Measurements from ENCODE around the gene NDFIP1.

Gene NDFIP1

DNA sequence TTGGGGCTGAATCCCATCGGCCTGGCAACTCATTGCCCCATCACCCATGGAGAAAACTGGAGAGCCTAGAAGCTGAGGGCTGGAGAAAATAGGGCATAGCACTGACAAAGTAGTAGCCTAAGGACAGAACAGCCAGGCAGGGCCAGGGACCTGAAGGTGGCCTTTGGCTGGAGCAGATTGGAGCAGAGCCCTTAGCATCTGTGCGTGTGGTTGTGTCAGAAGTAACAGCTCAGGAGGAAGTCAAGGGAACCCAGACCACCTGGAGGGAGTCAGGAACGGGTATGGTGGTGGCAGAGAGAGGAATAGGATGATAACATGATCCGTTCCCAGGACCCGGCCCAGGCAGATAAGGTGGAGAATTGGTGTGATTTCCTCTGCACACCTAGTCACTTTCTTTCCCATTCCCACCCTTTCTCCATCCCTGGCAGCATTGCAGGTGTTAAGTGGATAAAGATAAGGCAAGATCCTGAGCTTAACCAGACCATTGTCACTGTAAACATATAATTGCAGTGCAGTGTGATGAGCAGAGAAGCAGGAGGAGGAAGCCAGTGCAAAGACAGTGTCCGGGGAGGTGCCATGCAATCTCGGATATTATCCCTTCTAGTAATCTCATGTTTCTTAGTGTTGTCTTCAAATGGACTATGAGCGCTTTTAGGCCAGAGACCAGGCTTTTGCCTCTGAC is 67.0 kb downstream of the NDFIP1 start:
- TF ChIP-seq, protein P1, sequence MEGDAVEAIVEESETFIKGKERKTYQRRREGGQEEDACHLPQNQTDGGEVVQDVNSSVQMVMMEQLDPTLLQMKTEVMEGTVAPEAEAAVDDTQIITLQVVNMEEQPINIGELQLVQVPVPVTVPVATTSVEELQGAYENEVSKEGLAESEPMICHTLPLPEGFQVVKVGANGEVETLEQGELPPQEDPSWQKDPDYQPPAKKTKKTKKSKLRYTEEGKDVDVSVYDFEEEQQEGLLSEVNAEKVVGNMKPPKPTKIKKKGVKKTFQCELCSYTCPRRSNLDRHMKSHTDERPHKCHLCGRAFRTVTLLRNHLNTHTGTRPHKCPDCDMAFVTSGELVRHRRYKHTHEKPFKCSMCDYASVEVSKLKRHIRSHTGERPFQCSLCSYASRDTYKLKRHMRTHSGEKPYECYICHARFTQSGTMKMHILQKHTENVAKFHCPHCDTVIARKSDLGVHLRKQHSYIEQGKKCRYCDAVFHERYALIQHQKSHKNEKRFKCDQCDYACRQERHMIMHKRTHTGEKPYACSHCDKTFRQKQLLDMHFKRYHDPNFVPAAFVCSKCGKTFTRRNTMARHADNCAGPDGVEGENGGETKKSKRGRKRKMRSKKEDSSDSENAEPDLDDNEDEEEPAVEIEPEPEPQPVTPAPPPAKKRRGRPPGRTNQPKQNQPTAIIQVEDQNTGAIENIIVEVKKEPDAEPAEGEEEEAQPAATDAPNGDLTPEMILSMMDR (IDR thresholded peaks at IDR 0.05; ENCODE audit: low read depth, low read length, missing control alignments), result no peak
- H3K4me3 ChIP-seq (replicated peaks; ENCODE audit: low read depth, low read length), result no peak overlapping the region
- DNase-seq (ENCODE audit: extremely low read depth, low read depth), result no peak

DNA sequence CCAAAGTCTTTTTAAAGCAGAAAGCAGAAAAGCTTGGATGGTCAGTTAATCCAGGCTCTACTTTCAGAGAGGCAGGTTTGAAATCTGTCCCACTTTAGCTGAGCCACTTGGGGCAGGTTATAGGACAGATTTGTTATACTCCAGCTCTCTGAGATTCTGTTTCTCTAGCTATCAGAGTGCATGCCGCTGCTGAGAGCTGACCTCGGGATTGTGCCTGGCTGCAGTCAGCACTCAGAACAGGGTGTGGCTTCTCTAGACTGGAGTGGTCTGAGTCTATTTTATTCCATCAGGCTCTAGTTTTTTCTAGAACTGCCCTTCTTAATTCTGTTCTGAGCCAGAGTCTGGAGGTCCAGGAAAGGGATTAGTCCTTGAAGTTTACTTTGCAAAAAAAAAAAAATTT is 67.7 kb downstream of the NDFIP1 start:
- DNase-seq (ENCODE audit: extremely low read depth, low read depth), result no peak
- TF ChIP-seq, protein P1 (IDR thresholded peaks at IDR 0.05; ENCODE audit: low read depth, low read length, missing control alignments), result no peak
- no peak overlapping the region for H3K4me3 ChIP-seq (replicated peaks; ENCODE audit: low read depth, low read length)

DNA sequence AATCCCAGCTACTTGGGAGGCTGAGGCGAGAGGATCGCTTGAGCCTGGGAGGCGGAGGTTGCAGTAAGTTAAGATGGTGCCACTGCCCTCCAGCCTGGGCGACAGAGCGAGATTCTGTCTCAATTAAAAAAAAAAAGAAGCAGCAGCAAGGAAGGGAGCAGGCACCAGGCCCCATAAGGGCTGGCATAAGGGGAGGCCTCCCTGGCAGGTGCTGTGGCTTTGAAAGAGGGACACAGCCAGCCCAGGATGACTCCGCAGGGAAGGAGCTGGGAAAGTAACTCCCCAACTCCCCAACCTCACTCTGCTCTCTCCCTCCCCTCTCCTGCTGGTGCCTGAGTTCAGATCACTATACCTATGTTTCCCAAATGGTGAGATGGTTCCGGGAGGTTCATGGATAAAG is 70.1 kb downstream of the NDFIP1 start:
- H3K4me3 ChIP-seq (replicated peaks; ENCODE audit: low read depth, low read length), result no peak overlapping the region
- TF ChIP-seq, protein P1 (IDR thresholded peaks at IDR 0.05; ENCODE audit: low read depth, low read length, missing control alignments), result no peak
- no peak for DNase-seq (ENCODE audit: extremely low read depth, low read depth)

DNA sequence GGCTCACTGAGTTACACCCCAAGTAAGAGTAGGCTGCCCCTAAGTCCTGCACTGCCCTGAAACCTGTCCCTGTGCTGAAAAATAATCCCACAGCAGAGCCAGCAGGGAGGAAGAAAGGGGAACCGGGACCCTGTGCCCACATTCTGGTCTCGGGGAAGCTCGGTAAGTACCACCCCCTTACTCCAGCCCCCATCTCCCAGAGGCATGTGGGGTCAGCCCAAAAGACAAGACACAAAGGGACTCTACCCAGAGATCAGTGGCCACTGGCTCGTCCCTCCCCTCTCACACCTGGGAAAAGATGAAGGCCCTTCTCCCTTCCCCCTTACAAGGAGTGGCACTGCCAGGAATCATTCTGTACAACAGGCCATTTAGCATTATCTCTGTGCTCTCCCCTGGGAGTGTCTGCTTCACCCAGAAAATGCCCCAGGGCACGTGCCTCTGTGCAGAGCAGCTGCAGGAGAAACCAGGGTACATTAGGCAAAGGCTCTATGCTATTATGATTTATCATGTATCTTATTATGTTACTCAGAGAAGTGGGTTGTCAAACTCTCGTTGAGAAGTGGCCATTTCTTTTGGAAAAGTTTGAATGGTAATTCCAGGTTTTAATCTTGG is 71.3 kb downstream of the NDFIP1 start:
- TF ChIP-seq, protein P1 (IDR thresholded peaks at IDR 0.05; ENCODE audit: low read depth, low read length, missing control alignments), result no peak
- DNase-seq (ENCODE audit: extremely low read depth, low read depth), result no peak
- no peak overlapping the region for H3K4me3 ChIP-seq (replicated peaks; ENCODE audit: low read depth, low read length)

DNA sequence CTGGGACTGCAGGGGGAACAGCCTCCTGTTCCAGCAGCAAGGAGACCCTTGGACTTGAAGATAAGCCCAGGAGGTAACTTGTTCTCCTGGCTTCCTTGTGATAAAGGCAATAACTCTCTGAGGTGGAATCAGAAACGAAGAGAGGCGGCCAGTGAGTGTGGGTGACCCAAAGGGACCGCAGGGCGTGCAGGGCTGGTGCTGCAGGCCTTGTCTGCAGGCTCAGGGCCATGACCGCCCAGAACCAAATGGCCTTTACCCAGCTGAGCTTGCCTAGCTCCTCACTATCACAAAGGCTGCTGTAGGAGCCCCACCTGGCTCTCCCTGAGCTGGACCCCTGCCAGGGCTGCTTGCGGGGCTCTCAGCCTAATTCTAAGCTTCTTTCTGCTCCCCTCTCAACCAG is 72.5 kb downstream of the NDFIP1 start:
- no peak overlapping the region for H3K4me3 ChIP-seq (replicated peaks; ENCODE audit: low read depth, low read length)
- DNase-seq (ENCODE audit: extremely low read depth, low read depth), result no peak
- TF ChIP-seq, protein P1 (IDR thresholded peaks at IDR 0.05; ENCODE audit: low read depth, low read length, missing control alignments), result no peak

DNA sequence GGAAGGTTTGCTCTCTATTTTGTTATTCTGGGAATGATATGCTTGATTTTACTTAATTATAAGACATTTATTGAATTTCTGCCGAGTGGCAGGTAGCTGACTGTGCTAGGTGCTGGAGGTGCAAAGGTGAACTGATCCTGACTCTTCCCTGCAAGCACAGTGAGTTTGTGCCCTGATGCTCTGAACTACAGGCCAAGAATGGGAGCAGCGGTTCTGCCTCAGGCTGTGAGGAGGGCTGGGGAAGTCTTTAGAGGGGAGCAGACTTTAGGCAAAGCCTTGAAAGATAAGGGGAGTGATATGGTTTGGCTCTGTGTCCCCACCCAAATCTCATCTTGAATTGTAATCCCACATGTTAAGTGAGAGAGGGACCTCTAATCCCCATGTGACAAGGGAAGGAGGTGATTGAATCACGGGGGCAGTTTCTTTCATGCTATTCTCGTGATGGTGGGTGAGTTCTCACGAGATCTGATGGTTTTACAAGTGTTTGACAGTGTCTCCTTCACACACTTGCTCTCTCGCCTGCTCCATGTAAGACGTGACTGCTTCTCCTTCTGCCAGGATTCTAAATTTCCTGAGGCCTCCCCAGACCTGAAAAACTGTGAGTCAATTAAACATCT is 73.1 kb downstream of the NDFIP1 start:
- TF ChIP-seq, protein P1 (IDR thresholded peaks at IDR 0.05; ENCODE audit: low read depth, low read length, missing control alignments), result no peak
- no peak for DNase-seq (ENCODE audit: extremely low read depth, low read depth)
- no peak overlapping the region for H3K4me3 ChIP-seq (replicated peaks; ENCODE audit: low read depth, low read length)
